ENCODE results near the gene MIPEP.

MIPEP gene

GRCh38 chr13:23711355-23711754 lies 177.8 kb downstream of the MIPEP start:
- Histone ChIP-seq H3K4me3 (replicated peaks; ENCODE audit: insufficient read depth, low read length) (no peak overlapping the region), H3K27me3 (ENCODE audit: insufficient read depth, poor library complexity, severe bottlenecking) (no peaks in the 10 kb centered on the region), H3K27ac (replicated peaks) (no peak overlapping the region)
- TF ChIP-seq REST (IDR thresholded peaks at IDR 0.05; ENCODE audit: insufficient replicate concordance, low read depth), result no peak
- TF ChIP-seq POLR2AphosphoS5 (IDR thresholded peaks at IDR 0.05; ENCODE audit: low read depth), result no peak
- no peak for DNase-seq (ENCODE audit: low read depth in 1 of 2, low spot score in 1 of 2)

DNA sequence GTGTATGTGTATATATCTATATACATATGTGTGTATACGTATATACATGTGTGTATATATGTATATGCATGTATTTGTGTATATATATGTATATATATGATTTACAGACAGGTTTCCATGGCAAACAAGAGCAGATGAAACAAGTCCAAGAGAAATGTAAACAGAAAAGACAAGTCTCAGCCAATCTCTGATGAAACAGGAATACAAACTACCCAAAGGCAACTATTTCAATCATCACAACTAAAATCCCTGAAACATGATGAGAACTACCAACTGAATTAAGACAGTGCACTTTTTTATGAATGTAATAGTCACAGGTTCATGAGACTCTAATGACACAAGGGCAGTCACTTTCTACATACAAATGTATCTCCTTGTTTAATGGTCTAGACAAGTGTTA lies 178.8 kb downstream of the MIPEP start:
- no peak for TF ChIP-seq GABPA (IDR thresholded peaks at IDR 0.05; ENCODE audit: low read depth)
- no peak for TF ChIP-seq POLR2AphosphoS5 (IDR thresholded peaks at IDR 0.05; ENCODE audit: low read depth)
- no peak for TF ChIP-seq CTCF (IDR thresholded peaks at IDR 0.05; ENCODE audit: insufficient read depth, low read length)
- TF ChIP-seq REST (IDR thresholded peaks at IDR 0.05; ENCODE audit: insufficient replicate concordance, low read depth), result no peak
- TF ChIP-seq SPI1 (IDR thresholded peaks at IDR 0.05; ENCODE audit: borderline replicate concordance, low read depth), result no peak

DNA sequence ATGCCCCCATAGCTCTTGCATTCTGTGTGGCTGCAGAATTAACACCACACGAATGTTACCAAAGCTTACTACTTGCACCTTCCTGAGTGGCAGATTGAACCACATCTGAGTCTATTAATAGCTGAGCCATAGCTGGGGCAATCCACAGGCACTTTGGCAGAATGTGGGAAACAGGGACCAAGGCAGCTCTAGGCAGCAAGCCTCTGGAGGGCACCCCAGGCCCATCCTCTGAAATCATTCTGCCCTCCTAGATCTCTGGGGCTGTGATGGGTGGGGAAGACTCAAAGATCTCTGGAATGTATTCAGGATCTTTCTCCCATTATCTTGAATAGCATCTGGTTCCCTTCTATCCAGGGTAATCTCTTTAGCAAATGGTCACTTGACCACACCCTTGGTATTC lies 179.7 kb downstream of the MIPEP start:
- TF ChIP-seq REST (IDR thresholded peaks at IDR 0.05; ENCODE audit: insufficient replicate concordance, low read depth) (no peak), CTCF (IDR thresholded peaks at IDR 0.05; ENCODE audit: insufficient read depth, low read length) (no peak)
- no peak for DNase-seq (ENCODE audit: low read depth in 1 of 2, low spot score in 1 of 2)
- no peak overlapping the region for H3K4me3 ChIP-seq (replicated peaks; ENCODE audit: insufficient read depth, low read length)

More for the DNA sequence above, 178.8 kb downstream of the MIPEP start:
- Histone ChIP-seq H3K4me3 (replicated peaks; ENCODE audit: insufficient read depth, low read length) (no peak overlapping the region), H3K27ac (replicated peaks) (no peak overlapping the region), H3K27me3 (ENCODE audit: insufficient read depth, poor library complexity, severe bottlenecking) (no peaks in the 10 kb centered on the region)
- no peak for DNase-seq (ENCODE audit: low read depth in 1 of 2, low spot score in 1 of 2)

GRCh38 chr13:23707674-23708073 lies 181.5 kb downstream of the MIPEP start:
- Histone ChIP-seq H3K27ac (replicated peaks) (no peak overlapping the region), H3K4me3 (replicated peaks; ENCODE audit: insufficient read depth, low read length) (no peak overlapping the region), H3K27me3 (ENCODE audit: insufficient read depth, poor library complexity, severe bottlenecking) (no peaks in the 10 kb centered on the region)
- TF ChIP-seq GABPA (IDR thresholded peaks at IDR 0.05; ENCODE audit: low read depth), result no peak
- TF ChIP-seq SPI1 (IDR thresholded peaks at IDR 0.05; ENCODE audit: borderline replicate concordance, low read depth), result no peak
- no peak for TF ChIP-seq REST (IDR thresholded peaks at IDR 0.05; ENCODE audit: insufficient replicate concordance, low read depth)
- TF ChIP-seq CTCF (IDR thresholded peaks at IDR 0.05; ENCODE audit: insufficient read depth, low read length), result no peak
- no peak for TF ChIP-seq POLR2AphosphoS5 (IDR thresholded peaks at IDR 0.05; ENCODE audit: low read depth)
- no peak for DNase-seq (ENCODE audit: low read depth in 1 of 2, low spot score in 1 of 2)

More for the DNA sequence above, 179.7 kb downstream of the MIPEP start:
- Histone ChIP-seq H3K27me3 (ENCODE audit: insufficient read depth, poor library complexity, severe bottlenecking) (no peaks in the 10 kb centered on the region), H3K27ac (replicated peaks) (no peak overlapping the region)

Data from HL-60 (cell line).